Liver (tissue), 6 donors: ENCODE data around the gene CBLC. TPM values are rescaled to one million over a fixed set of nuclear protein-coding genes. Genes with fewer than 3 reads are reported as not detected.

Experiments
- CTCF ChIP-seq: fragments of 150-350 bp; IDR thresholded peaks from 2 replicates; pipeline ENCODE4 v1.5.1; 2017; ENCODE audit warnings: improper control_type of control experiment, low read depth, low read length; ENCODE audit not compliant: missing input control
- polyA plus RNA-seq, 2 donors: library from polyadenylated mRNA; stranded (reverse) in 1 of 2; unstranded in 1 of 2; fragments of 200-250 nt in 1 of 2; fragments of >200 nt in 1 of 2; fragmentation: Nextera tagmentation in 1 of 2; extraction: Ambion mirVana in 1 of 2; gene quantifications; one replicate each; pipeline versions ENCODE4 v1.2.1 to v1.2.3, GENCODE V29; 2013 to 2015
- small RNA-seq: library from RNA; depleted of rRNA; stranded (forward); fragments of <200 nt; gene quantifications from one replicate; pipeline ENCODE3, GENCODE V24; 2014
- total RNA-seq, 2 donors: library from RNA; depleted of rRNA; stranded (reverse); fragments of >200 nt; gene quantifications; one replicate each; pipeline ENCODE4 v1.2.3, GENCODE V29; 2014
- donor health status: healthy.
- donor health status: healthy.
- donor health status: healthy.

Gene CBLC
- total and polyA plus RNA-seq, 4 donors, result 2.1 to 14.0 (median 8.8) TPM

GRCh38 chr19:44848812-44849447 lies 71.2 kb downstream of the CBLC start (continued):
- no peak for TF ChIP-seq CTCF

Small RNA genes lying within 50 kb of the gene (small RNA-seq; reads per million reads assigned to genes)
- not detected for gene RF00156

Other genes starting within 250 kb of the CBLC start
- under 1 TPM; 0.09 to 0.25 TPM for gene CEACAM20, start 248.2 kb upstream of the CBLC start, total RNA-seq
- not detected for gene CEACAM20, start 248.2 kb upstream of the CBLC start, polyA plus RNA-seq
- gene IGSF23, start 164.3 kb upstream of the CBLC start, total RNA-seq, result 1 to 10 TPM in 1 of 2 donors, under 1 TPM in 1; 0.47 to 2.8 TPM
- gene IGSF23, start 164.3 kb upstream of the CBLC start, polyA plus RNA-seq, result 10 to 100 TPM in 1 of 2 donors, 1 to 10 TPM in 1; 3.9 to 11.4 TPM
- gene PVR, start 134.0 kb upstream of the CBLC start, total RNA-seq, result 10 to 100 TPM; 18.6 to 49.0 TPM
- 10 to 100 TPM; 11.4 to 45.7 TPM for gene PVR, start 134.0 kb upstream of the CBLC start, polyA plus RNA-seq
- gene CEACAM19, start 106.4 kb upstream of the CBLC start, total RNA-seq, result 1 to 10 TPM in 1 of 2 donors, under 1 TPM in 1; 0.75 to 1.6 TPM
- 1 to 10 TPM in 1 of 2 donors, under 1 TPM in 1; 0.98 to 2.6 TPM for gene CEACAM19, start 106.4 kb upstream of the CBLC start, polyA plus RNA-seq
- gene CEACAM16, start 78.7 kb upstream of the CBLC start, total RNA-seq, result under 1 TPM in 1 of 2 donors, not detected in 1; 0.09 TPM
- gene CEACAM16, start 78.7 kb upstream of the CBLC start, polyA plus RNA-seq, result not detected
- 10 to 100 TPM in 1 of 2 donors, 1 to 10 TPM in 1; 4.5 to 29.1 TPM for gene BCL3, start 29.2 kb upstream of the CBLC start, total RNA-seq
- gene BCL3, start 29.2 kb upstream of the CBLC start, polyA plus RNA-seq, result 10 to 100 TPM; 10.3 to 63.6 TPM
- 10 to 100 TPM; 15.1 to 87.4 TPM for gene BCAM, start 31.2 kb downstream of the CBLC start, total RNA-seq
- 10 to 100 TPM; 10.5 to 23.1 TPM for gene BCAM, start 31.2 kb downstream of the CBLC start, polyA plus RNA-seq
- gene NECTIN2, start 68.4 kb downstream of the CBLC start, total RNA-seq, result 10 to 100 TPM; 49.4 to 54.9 TPM
- gene NECTIN2, start 68.4 kb downstream of the CBLC start, polyA plus RNA-seq, result 10 to 100 TPM; 56.2 to 77.5 TPM
- gene TOMM40, start 113.4 kb downstream of the CBLC start, total RNA-seq, result 10 to 100 TPM; 28.3 to 34.4 TPM
- gene TOMM40, start 113.4 kb downstream of the CBLC start, polyA plus RNA-seq, result 10 to 100 TPM; 27.0 to 33.0 TPM
- gene APOE, start 127.9 kb downstream of the CBLC start, total RNA-seq, result 1,000 to 10,000 TPM; 1,884 to 3,491 TPM
- gene APOE, start 127.9 kb downstream of the CBLC start, polyA plus RNA-seq, result 1,000 to 10,000 TPM; 3,935 to 5,263 TPM
- gene APOC1, start 136.7 kb downstream of the CBLC start, total RNA-seq, result 1,000 to 10,000 TPM in 1 of 2 donors, 100 to 1,000 TPM in 1; 612 to 1,996 TPM
- over 10,000 TPM in 1 of 2 donors, 1,000 to 10,000 TPM in 1; 3,937 to 10,095 TPM for gene APOC1, start 136.7 kb downstream of the CBLC start, polyA plus RNA-seq
- 100 to 1,000 TPM in 1 of 2 donors, 1 to 10 TPM in 1; 1.0 to 131 TPM for gene APOC4, start 164.3 kb downstream of the CBLC start, total RNA-seq
- gene APOC4, start 164.3 kb downstream of the CBLC start, polyA plus RNA-seq, result 100 to 1,000 TPM; 418 to 420 TPM
- gene APOC2, start 168.2 kb downstream of the CBLC start, total RNA-seq, result 1,000 to 10,000 TPM in 1 of 2 donors, 100 to 1,000 TPM in 1; 660 to 1,200 TPM
- 1,000 to 10,000 TPM; 2,878 to 3,399 TPM for gene APOC2, start 168.2 kb downstream of the CBLC start, polyA plus RNA-seq
- gene CLPTM1, start 177.5 kb downstream of the CBLC start, total RNA-seq, result 10 to 100 TPM; 46.2 to 56.7 TPM
- 10 to 100 TPM; 35.8 to 94.5 TPM for gene CLPTM1, start 177.5 kb downstream of the CBLC start, polyA plus RNA-seq
- gene RELB, start 223.6 kb downstream of the CBLC start, total RNA-seq, result 1 to 10 TPM; 2.2 to 4.9 TPM
- gene RELB, start 223.6 kb downstream of the CBLC start, polyA plus RNA-seq, result 1 to 10 TPM; 1.4 to 3.1 TPM